H54 (cell line): ENCODE data around the gene LRRFIP1.

Experiments
- DNase-seq: peaks from one replicate; pipeline ENCODE4 v3.0.0; 2011; ENCODE audit warnings: low spot score, mixed read lengths; ENCODE audit not compliant: insufficient read length
- FAIRE-seq: peaks from 3 replicates; lab custom pipeline; 2011; peaks lifted over from hg19 to GRCh38; lab: Jason Lieb, UNC
- POLR2A ChIP-seq: IDR thresholded peaks from 2 replicates; pipeline ENCODE4 v1.6.1; 2011; ENCODE audit warnings: low read depth, mild to moderate bottlenecking, low read length

The LRRFIP1 gene

GRCh38 chr2:237616734-237617586 is 10.4 kb upstream of the LRRFIP1 start:
- TF ChIP-seq POLR2A = no peak
- FAIRE-seq (no peak), DNase-seq (no peak)

GRCh38 chr2:237617587-237617982 is 9.8 kb upstream of the LRRFIP1 start:
- FAIRE-seq = no peak
- no peak for TF ChIP-seq POLR2A
- no peak for DNase-seq

- no peak for TF ChIP-seq POLR2A
- FAIRE-seq (no peak), DNase-seq (no peak)
Measured at GRCh38 chr2:237618449-237618848, 8.9 kb upstream of the LRRFIP1 start.

GRCh38 chr2:237623428-237624403 is 3.7 kb upstream of the LRRFIP1 start:
- no peak for FAIRE-seq
- DNase-seq = no peak
- no peak for TF ChIP-seq POLR2A

GRCh38 chr2:237624565-237624964 is 2.8 kb upstream of the LRRFIP1 start:
- no peak for TF ChIP-seq POLR2A
- no peak for DNase-seq
- FAIRE-seq = no peak

- TF ChIP-seq POLR2A = no peak
- DNase-seq (no peak), FAIRE-seq (no peak)
Measured at GRCh38 chr2:237625216-237625705, 2.1 kb upstream of the LRRFIP1 start.

GRCh38 chr2:237625777-237626176 is 1.6 kb upstream of the LRRFIP1 start:
- no peak for FAIRE-seq
- DNase-seq = no peak

GRCh38 chr2:237626813-237627440 is 460 bp upstream of the LRRFIP1 start:
- TF ChIP-seq POLR2A = no peak
- FAIRE-seq (no peak), DNase-seq (no peak)

More at GRCh38 chr2:237625777-237626176, 1.6 kb upstream of the LRRFIP1 start:
- 0 out of 2 replicates have a peak, but pooled peaks have one; percentile 13 for TF ChIP-seq POLR2A

GRCh38 chr2:237628247-237629187 is 1.1 kb downstream of the LRRFIP1 start:
- no peak for TF ChIP-seq POLR2A
- DNase-seq (no peak), FAIRE-seq (no peak)

- FAIRE-seq = no peak
- no peak for DNase-seq
- TF ChIP-seq POLR2A = no peak
Measured at GRCh38 chr2:237629188-237629534, 1.8 kb downstream of the LRRFIP1 start.

- peak; percentile 78 for FAIRE-seq
- TF ChIP-seq POLR2A = no peak
Measured at GRCh38 chr2:237629739-237630138, 2.4 kb downstream of the LRRFIP1 start.

GRCh38 chr2:237630216-237631000 is 3.0 kb downstream of the LRRFIP1 start:
- DNase-seq (no peak), FAIRE-seq (no peak)
- TF ChIP-seq POLR2A = no peak

More at GRCh38 chr2:237629739-237630138, 2.4 kb downstream of the LRRFIP1 start:
- DNase-seq = peak; percentile 77
